ENCODE results near the gene WDR20.

The WDR20 gene

DNA sequence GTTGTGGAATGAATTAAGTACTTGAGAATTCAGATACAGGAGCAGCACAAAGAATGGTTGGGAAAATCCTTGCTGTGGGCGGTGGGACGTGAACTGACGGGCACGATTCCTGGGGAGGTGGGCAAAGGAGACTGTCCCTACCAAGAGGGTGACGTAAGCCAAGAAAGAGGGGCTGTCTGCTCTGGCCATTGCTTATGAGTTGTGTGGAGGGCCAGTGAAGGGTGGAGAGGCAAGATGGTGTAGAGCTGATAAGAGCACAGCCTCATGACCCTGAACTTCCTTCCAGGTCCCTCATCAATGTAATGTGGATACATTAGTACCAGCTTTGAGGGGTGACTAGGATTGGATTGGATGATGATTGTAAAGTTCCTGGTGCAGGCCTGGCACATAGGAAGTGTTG, 50.2 kb downstream of the WDR20 start:
- Histone ChIP-seq H3K27ac (no peak overlapping the region), H3K79me2 (ENCODE audit: insufficient read depth, low read depth) (peaks cover 29% of the 10 kb centered on the region), H3K9ac (no peak overlapping the region), H3K36me3 (ENCODE audit: insufficient read depth) (no peaks in the 10 kb centered on the region), H3K4me1 (ENCODE audit: low read depth, poor library complexity, severe bottlenecking) (no peaks in the 10 kb centered on the region), H3K4me3 (IDR thresholded peaks at IDR 0.05; ENCODE audit: insufficient read depth, low read depth, low read length) (no peak overlapping the region), H3K27me3 (ENCODE audit: insufficient read depth, low read depth) (no peaks in the 10 kb centered on the region), H2AFZ (ENCODE audit: low read depth) (no peak overlapping the region), H4K20me1 (ENCODE audit: insufficient read depth) (no peaks in the 10 kb centered on the region), H3K4me2 (no peak overlapping the region)
- no peak for TF ChIP-seq CTCF (conservative IDR thresholded peaks at IDR 0.05; ENCODE audit: low read depth, low read length)

GRCh38 chr14:102192840-102193502, 53.3 kb downstream of the WDR20 start:
- Histone ChIP-seq H3K9ac (no peak overlapping the region), H3K4me1 (ENCODE audit: low read depth, poor library complexity, severe bottlenecking) (no peaks in the 10 kb centered on the region), H4K20me1 (ENCODE audit: insufficient read depth) (no peaks in the 10 kb centered on the region), H3K27me3 (ENCODE audit: insufficient read depth, low read depth) (no peaks in the 10 kb centered on the region), H2AFZ (ENCODE audit: low read depth) (no peak overlapping the region), H3K27ac (no peak overlapping the region), H3K4me2 (no peak overlapping the region), H3K79me2 (ENCODE audit: insufficient read depth, low read depth) (peaks cover 13% of the 10 kb centered on the region; the same call in 1 of the 2 replicates), H3K4me3 (IDR thresholded peaks at IDR 0.05; ENCODE audit: insufficient read depth, low read depth, low read length) (no peak overlapping the region), H3K36me3 (ENCODE audit: insufficient read depth) (no peaks in the 10 kb centered on the region; the same call in 1 of the 2 replicates)
- TF ChIP-seq CTCF (conservative IDR thresholded peaks at IDR 0.05; ENCODE audit: low read depth, low read length): no peak

- Histone ChIP-seq H3K4me2 (no peak overlapping the region), H3K36me3 (ENCODE audit: insufficient read depth) (no peaks in the 10 kb centered on the region; the same call in 1 of the 2 replicates), H3K27me3 (ENCODE audit: insufficient read depth, low read depth) (no peaks in the 10 kb centered on the region), H3K4me3 (IDR thresholded peaks at IDR 0.05; ENCODE audit: insufficient read depth, low read depth, low read length) (no peak overlapping the region), H2AFZ (ENCODE audit: low read depth) (no peak overlapping the region), H3K27ac (no peak overlapping the region), H3K9ac (no peak overlapping the region), H3K4me1 (ENCODE audit: low read depth, poor library complexity, severe bottlenecking) (peaks cover 8% of the 10 kb centered on the region), H3K79me2 (ENCODE audit: insufficient read depth, low read depth) (peaks cover 8% of the 10 kb centered on the region; the same call in 1 of the 2 replicates), H4K20me1 (ENCODE audit: insufficient read depth) (no peaks in the 10 kb centered on the region)
- no peak for TF ChIP-seq CTCF (conservative IDR thresholded peaks at IDR 0.05; ENCODE audit: low read depth, low read length)
Observed at GRCh38 chr14:102194856-102195255, 55.2 kb downstream of the WDR20 start.

DNA sequence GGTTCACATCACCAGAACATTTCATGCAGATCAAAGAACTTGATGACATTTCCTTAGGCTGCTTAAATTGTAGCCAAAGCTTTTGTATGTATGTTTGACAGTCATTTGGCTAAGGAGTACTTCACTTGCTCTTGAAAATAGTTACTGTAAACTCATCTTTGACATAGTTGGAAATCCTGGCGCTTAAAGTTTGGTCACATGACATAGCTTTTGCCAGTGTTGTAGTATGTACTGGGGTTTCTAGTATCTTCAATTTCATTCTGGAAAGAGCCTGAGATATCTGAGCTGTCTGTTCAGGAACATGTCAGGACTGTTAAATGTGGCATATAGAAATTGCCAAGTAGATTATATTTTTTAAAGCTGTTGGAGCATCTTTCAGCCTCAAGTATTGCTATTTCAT, 55.7 kb downstream of the WDR20 start:
- no peaks in the 10 kb centered on the region; the same call in 1 of the 2 replicates for H3K36me3 ChIP-seq (ENCODE audit: insufficient read depth)
- H3K9ac ChIP-seq: no peak overlapping the region
- no peaks in the 10 kb centered on the region for H3K27me3 ChIP-seq (ENCODE audit: insufficient read depth, low read depth)
- peaks cover 9% of the 10 kb centered on the region; the same call in 1 of the 2 replicates for H3K79me2 ChIP-seq (ENCODE audit: insufficient read depth, low read depth)
- H3K4me1 ChIP-seq (ENCODE audit: low read depth, poor library complexity, severe bottlenecking): peaks cover 14% of the 10 kb centered on the region
- no peaks in the 10 kb centered on the region for H4K20me1 ChIP-seq (ENCODE audit: insufficient read depth)
- no peak overlapping the region for H3K4me2 ChIP-seq
- no peak overlapping the region for H3K4me3 ChIP-seq (IDR thresholded peaks at IDR 0.05; ENCODE audit: insufficient read depth, low read depth, low read length)
- no peak overlapping the region for H2AFZ ChIP-seq (ENCODE audit: low read depth)
- no peak for TF ChIP-seq CTCF (conservative IDR thresholded peaks at IDR 0.05; ENCODE audit: low read depth, low read length)
- H3K27ac ChIP-seq: no peak overlapping the region

Data from KMS-11 (cell line).